Panc1 (cell line): ENCODE results near the gene NTRK2. TPM values are rescaled to one million over a fixed set of nuclear protein-coding genes. Genes with fewer than 3 reads are reported as not detected.

Experiments
- ATAC-seq: fragments of 200-7000 bp; cut with Tn5 transposase; 2 replicates; pipeline ENCODE4 v1.9.1; 2020; ENCODE audit warnings: mild to moderate bottlenecking, moderate library complexity
- BruUV-seq: library from RNA; stranded (reverse); fragments of 400-500 nt; replicated peaks from 2 replicates; lab custom pipeline; 2021; lab: Mats Ljungman, UMichigan
- CTCF ChIA-PET: fragments of 300-600 bp; sonication (Branson Sonifier 250); formaldehyde crosslinking; loops from one replicate; lab custom pipeline; 2022; ENCODE audit warnings: antibody characterized with exemption; lab: Charles Lee
- POLR2A ChIA-PET: fragments of 300-600 bp; sonication (Branson Sonifier 250); formaldehyde crosslinking; loops from one replicate; lab custom pipeline; 2022; ENCODE audit warnings: antibody characterized with exemption; lab: Charles Lee
- DNase-seq: peaks from one replicate; pipeline ENCODE4 v3.0.0-alpha.2; 2010; ENCODE audit warnings: low read depth, low spot score
- H3K27ac ChIP-seq: 2 replicates; pipeline ENCODE4 v1.5.1; 2011; ENCODE audit warnings: mild to moderate bottlenecking, low read length, inconsistent platforms
- H3K27me3 ChIP-seq: fragments of 200-500 bp; sonication (Bioruptor generic); 2 replicates; pipeline ENCODE4 v1.6.0; 2014; ENCODE audit warnings: low read length, inconsistent platforms; ENCODE audit not compliant: control insufficient read depth, insufficient read depth
- H3K36me3 ChIP-seq: fragments of 200-500 bp; sonication (Bioruptor generic); 2 replicates; pipeline ENCODE4 v1.5.1; 2014; ENCODE audit warnings: inconsistent platforms, mild to moderate bottlenecking, low read length, moderate library complexity; ENCODE audit not compliant: control insufficient read depth, insufficient read depth
- H3K4me1 ChIP-seq: 2 replicates; pipeline ENCODE4 v1.5.1; 2011; ENCODE audit warnings: inconsistent platforms, mild to moderate bottlenecking, low read length, moderate library complexity; ENCODE audit not compliant: control insufficient read depth, insufficient read depth
- H3K4me3 ChIP-seq, 2 experiments: 2 replicates each; pipeline ENCODE4 v1.5.1; 2011 to 2012; ENCODE audit warnings: low read depth in 2 of 2, low read length in 2 of 2, mild to moderate bottlenecking in 2 of 2, inconsistent platforms in 1 of 2, moderate library complexity in 1 of 2
- H3K9me3 ChIP-seq: fragments of 200-500 bp; sonication (Bioruptor generic); 2 replicates; pipeline ENCODE4 v1.5.1; 2014; ENCODE audit warnings: low read depth, mild to moderate bottlenecking, inconsistent platforms, low read length, moderate library complexity; ENCODE audit not compliant: control insufficient read depth, insufficient read depth
- CTCF ChIP-seq: fragments of 450-650 bp; IDR thresholded peaks from 2 replicates; pipeline ENCODE4 v1.5.1; 2017; ENCODE audit warnings: mild to moderate bottlenecking
- POLR2AphosphoS5 ChIP-seq: IDR thresholded peaks from 2 replicates; pipeline ENCODE4 v1.6.1; 2012; ENCODE audit warnings: mild to moderate bottlenecking, low read depth, low read length, moderate library complexity
- REST ChIP-seq, 2 experiments: IDR thresholded peaks; 2 replicates each; pipeline ENCODE4 v1.6.1; 2011 to 2012; ENCODE audit warnings: low read depth in 2 of 2, control low read depth in 1 of 2, low read length in 1 of 2, mild to moderate bottlenecking in 1 of 2, moderate library complexity in 1 of 2; ENCODE audit not compliant: insufficient read depth in 1 of 2
- SIN3A ChIP-seq: IDR thresholded peaks from 2 replicates; pipeline ENCODE4 v1.6.1; 2012; ENCODE audit warnings: low read depth, mild to moderate bottlenecking, low read length, moderate library complexity, borderline replicate concordance; ENCODE audit not compliant: insufficient read depth
- TCF7L2 ChIP-seq: IDR thresholded peaks from 2 replicates; pipeline ENCODE4 v1.6.1; 2011; ENCODE audit warnings: mild to moderate bottlenecking, low read depth, low read length, inconsistent platforms
- in situ Hi-C: cut with HindIII; loops from 2 replicates; pipeline ENCODE4 v1.10.0; 2016; ENCODE audit warnings: low sequenced_read_pairs, low pct_unique_long_range_greater_than_20kb
- intact Hi-C: fragments of 100-400 bp; cut with micrococcal nuclease; formaldehyde crosslinking; loops from one replicate; pipeline ENCODE4 v1.10.0; 2022; ENCODE audit not compliant: unreplicated experiment
- total RNA-seq: library from RNA; stranded (reverse); gene quantifications from one replicate; pipeline ENCODE4 v1.2.1, GENCODE V29; 2021; ENCODE audit not compliant: unreplicated experiment

The NTRK2 gene
- total RNA-seq, 1 experiment from 2014 or later = 0.23 TPM

- H3K27ac ChIP-seq = no peak overlapping the region
- intact Hi-C loops (no loop called here), in situ Hi-C loops (no loop called here)
- ATAC-seq = no peak
- ChIA-PET CTCF (no interaction called here), POLR2A (interaction anchor here (0.7 kb wide), 1 partner anchor 44 kb away, joined by 5 read pairs; no protein-coding TSS in a partner anchor)
- H3K4me1 ChIP-seq = no peaks in the 10 kb centered on the region
- no TSS peak for BruUV-seq
- no peaks in the 10 kb centered on the region for H3K36me3 ChIP-seq
- H3K4me3 ChIP-seq = no peak overlapping the region
- no peaks in the 10 kb centered on the region for H3K27me3 ChIP-seq
- no peaks in the 10 kb centered on the region for H3K9me3 ChIP-seq
- no peak for TF ChIP-seq POLR2AphosphoS5
- no peak for TF ChIP-seq CTCF
- no peak for TF ChIP-seq SIN3A
- TF ChIP-seq REST (IDR thresholded peaks at IDR 0.05; ENCODE audit: insufficient read depth in 1 of 2, low read depth in 2 of 2, low read length in 1 of 2) = no peak
- TF ChIP-seq TCF7L2 = no peak
- DNase-seq = no peak
Observed at GRCh38 chr9:85040821-85041465, 371.4 kb downstream of the NTRK2 start.

DNA sequence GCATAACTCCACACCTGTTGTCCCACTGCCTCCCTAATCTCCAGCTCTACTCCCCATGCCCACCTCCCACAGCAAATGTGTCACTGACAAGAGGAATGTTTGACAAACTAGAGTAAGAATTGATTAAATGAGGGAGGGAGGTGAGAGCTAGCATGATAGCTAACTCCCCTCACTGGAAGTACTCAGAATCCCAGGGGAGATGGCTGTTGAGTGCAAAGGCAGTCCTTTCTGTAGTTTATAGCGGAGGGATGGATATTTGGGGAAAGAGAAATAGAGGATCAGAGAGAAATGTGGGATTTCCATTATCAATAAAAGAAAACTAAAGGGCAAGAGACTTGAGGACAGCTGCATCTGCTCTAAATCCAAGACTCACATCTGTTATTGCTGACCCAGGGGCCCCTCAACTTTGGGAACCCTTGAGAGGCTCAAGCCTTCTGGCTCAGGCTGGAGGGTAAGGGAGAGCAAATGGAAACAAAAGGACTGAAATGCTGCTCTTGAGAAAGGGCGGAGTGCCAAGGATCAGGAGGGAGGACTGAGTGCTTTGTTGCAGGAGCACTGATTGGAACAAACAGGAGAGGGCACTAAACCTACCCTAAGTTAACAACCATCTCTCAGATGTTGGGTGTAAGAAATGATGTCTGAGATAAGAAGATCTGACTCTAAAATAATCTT lies 372.1 kb downstream of the NTRK2 start:
- ChIA-PET POLR2A (interaction anchor here (0.7 kb wide), 1 partner anchor 44 kb away, joined by 5 read pairs; no protein-coding TSS in a partner anchor), CTCF (no interaction called here)
- ATAC-seq (no peak), DNase-seq (no peak)
- Histone ChIP-seq H3K27ac (no peak overlapping the region), H3K4me3 (no peak overlapping the region), H3K36me3 (no peaks in the 10 kb centered on the region), H3K4me1 (no peaks in the 10 kb centered on the region), H3K9me3 (no peaks in the 10 kb centered on the region), H3K27me3 (no peaks in the 10 kb centered on the region)
- TF ChIP-seq SIN3A (no peak), POLR2AphosphoS5 (no peak), REST (IDR thresholded peaks at IDR 0.05; ENCODE audit: insufficient read depth in 1 of 2, low read depth in 2 of 2, low read length in 1 of 2) (no peak)
- in situ Hi-C loops (no loop called here), intact Hi-C loops (no loop called here)
- no TSS peak for BruUV-seq
